ENCODE measurements around the gene TPD52L1. TPM values are rescaled to one million over a fixed set of nuclear protein-coding genes. Genes with fewer than 3 reads are reported as not detected.

TPD52L1 gene
- total RNA-seq, 1 experiment from 2014 or later: 12.4 TPM

DNA sequence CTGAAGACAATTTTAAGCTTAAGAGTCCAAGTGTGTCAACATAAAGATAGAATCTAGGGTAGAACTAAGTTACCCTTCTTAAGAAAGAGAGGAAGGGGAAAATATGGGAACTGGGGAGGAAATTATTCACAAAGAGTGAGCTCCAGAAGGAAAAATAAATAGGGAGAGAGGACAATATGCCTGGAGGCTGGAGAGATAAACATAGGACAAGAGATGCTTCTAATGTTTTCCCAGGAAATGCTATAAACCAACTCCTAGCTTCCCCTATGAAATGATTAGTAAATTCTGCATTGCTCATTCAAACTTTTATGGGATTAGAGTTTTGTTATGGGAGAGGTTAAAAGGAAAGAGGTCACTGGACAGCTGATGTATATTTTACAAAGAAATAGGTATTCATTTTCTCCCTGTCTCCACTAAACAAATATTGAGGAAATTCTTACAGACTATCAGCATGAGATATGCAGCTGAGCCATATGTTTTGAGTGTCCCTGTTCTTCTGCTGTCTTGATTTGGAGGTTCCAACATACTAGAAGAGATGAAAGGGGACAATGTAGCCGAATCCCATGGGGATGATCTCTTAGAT, 22.0 kb downstream of the TPD52L1 start (continued):
- TF ChIP-seq, protein P1, sequence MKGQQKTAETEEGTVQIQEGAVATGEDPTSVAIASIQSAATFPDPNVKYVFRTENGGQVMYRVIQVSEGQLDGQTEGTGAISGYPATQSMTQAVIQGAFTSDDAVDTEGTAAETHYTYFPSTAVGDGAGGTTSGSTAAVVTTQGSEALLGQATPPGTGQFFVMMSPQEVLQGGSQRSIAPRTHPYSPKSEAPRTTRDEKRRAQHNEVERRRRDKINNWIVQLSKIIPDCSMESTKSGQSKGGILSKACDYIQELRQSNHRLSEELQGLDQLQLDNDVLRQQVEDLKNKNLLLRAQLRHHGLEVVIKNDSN (CRISPR knock-in tag; IDR thresholded peaks at IDR 0.05): no peak
- TF ChIP-seq, protein P2, sequence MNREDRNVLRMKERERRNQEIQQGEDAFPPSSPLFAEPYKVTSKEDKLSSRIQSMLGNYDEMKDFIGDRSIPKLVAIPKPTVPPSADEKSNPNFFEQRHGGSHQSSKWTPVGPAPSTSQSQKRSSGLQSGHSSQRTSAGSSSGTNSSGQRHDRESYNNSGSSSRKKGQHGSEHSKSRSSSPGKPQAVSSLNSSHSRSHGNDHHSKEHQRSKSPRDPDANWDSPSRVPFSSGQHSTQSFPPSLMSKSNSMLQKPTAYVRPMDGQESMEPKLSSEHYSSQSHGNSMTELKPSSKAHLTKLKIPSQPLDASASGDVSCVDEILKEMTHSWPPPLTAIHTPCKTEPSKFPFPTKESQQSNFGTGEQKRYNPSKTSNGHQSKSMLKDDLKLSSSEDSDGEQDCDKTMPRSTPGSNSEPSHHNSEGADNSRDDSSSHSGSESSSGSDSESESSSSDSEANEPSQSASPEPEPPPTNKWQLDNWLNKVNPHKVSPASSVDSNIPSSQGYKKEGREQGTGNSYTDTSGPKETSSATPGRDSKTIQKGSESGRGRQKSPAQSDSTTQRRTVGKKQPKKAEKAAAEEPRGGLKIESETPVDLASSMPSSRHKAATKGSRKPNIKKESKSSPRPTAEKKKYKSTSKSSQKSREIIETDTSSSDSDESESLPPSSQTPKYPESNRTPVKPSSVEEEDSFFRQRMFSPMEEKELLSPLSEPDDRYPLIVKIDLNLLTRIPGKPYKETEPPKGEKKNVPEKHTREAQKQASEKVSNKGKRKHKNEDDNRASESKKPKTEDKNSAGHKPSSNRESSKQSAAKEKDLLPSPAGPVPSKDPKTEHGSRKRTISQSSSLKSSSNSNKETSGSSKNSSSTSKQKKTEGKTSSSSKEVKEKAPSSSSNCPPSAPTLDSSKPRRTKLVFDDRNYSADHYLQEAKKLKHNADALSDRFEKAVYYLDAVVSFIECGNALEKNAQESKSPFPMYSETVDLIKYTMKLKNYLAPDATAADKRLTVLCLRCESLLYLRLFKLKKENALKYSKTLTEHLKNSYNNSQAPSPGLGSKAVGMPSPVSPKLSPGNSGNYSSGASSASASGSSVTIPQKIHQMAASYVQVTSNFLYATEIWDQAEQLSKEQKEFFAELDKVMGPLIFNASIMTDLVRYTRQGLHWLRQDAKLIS (CRISPR knock-in tag; IDR thresholded peaks at IDR 0.05; ENCODE audit: borderline replicate concordance): no peak
- TF ChIP-seq, protein P3, sequence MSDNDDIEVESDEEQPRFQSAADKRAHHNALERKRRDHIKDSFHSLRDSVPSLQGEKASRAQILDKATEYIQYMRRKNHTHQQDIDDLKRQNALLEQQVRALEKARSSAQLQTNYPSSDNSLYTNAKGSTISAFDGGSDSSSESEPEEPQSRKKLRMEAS (CRISPR knock-in tag; IDR thresholded peaks at IDR 0.05): no peak
- TF ChIP-seq ZNF396 (CRISPR knock-in tag; IDR thresholded peaks at IDR 0.05; ENCODE audit: borderline replicate concordance) (no peak), JAZF1 (CRISPR knock-in tag; IDR thresholded peaks at IDR 0.05) (no peak), CREM (CRISPR knock-in tag; IDR thresholded peaks at IDR 0.05) (no peak), ZNF138 (CRISPR knock-in tag; conservative IDR thresholded peaks at IDR 0.05) (no peak)
- TF ChIP-seq, protein P4, sequence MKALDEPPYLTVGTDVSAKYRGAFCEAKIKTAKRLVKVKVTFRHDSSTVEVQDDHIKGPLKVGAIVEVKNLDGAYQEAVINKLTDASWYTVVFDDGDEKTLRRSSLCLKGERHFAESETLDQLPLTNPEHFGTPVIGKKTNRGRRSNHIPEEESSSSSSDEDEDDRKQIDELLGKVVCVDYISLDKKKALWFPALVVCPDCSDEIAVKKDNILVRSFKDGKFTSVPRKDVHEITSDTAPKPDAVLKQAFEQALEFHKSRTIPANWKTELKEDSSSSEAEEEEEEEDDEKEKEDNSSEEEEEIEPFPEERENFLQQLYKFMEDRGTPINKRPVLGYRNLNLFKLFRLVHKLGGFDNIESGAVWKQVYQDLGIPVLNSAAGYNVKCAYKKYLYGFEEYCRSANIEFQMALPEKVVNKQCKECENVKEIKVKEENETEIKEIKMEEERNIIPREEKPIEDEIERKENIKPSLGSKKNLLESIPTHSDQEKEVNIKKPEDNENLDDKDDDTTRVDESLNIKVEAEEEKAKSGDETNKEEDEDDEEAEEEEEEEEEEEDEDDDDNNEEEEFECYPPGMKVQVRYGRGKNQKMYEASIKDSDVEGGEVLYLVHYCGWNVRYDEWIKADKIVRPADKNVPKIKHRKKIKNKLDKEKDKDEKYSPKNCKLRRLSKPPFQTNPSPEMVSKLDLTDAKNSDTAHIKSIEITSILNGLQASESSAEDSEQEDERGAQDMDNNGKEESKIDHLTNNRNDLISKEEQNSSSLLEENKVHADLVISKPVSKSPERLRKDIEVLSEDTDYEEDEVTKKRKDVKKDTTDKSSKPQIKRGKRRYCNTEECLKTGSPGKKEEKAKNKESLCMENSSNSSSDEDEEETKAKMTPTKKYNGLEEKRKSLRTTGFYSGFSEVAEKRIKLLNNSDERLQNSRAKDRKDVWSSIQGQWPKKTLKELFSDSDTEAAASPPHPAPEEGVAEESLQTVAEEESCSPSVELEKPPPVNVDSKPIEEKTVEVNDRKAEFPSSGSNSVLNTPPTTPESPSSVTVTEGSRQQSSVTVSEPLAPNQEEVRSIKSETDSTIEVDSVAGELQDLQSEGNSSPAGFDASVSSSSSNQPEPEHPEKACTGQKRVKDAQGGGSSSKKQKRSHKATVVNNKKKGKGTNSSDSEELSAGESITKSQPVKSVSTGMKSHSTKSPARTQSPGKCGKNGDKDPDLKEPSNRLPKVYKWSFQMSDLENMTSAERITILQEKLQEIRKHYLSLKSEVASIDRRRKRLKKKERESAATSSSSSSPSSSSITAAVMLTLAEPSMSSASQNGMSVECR (CRISPR knock-in tag; IDR thresholded peaks at IDR 0.05; ENCODE audit: borderline replicate concordance): no peak

DNA sequence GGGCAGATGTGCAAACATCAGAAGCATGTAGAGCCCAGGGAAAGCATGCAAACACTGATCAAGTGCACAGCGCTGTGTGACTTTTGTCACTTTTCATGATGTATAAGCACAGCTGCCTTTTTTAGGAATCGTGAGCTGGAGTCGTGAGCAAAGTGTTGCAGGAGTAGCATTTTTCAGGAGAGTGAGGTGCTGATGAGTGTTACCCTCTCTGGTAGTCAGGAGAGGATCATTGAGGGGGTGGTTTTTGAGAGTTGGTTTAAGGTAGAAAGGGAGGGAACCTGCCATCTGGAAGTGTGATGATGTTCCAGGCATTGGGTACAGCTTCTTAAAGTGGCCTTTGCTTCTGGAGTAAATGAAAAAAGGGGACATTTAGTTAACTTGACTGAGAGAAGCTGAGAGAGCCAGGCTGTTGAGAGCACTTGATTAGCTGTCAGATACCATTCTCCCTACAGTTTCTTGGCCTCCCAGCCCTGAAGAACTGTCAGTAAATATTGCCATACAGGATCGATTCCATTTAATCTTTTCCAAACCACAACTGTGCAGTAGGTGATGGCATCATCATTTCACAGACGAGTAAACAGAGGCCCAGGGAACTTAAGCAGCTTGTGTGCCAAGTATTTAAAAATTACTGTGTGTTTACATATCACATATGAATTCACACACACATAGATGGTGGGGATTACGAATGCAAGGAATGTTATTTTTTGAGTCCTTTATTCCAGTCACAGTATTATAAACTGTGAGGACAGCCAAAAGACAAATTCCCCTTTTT, 28.9 kb downstream of the TPD52L1 start:
- no peaks in the 10 kb centered on the region for H3K9me3 Mint-ChIP-seq
- H3K4me3 Mint-ChIP-seq: no peak overlapping the region
- no peaks in the 10 kb centered on the region; the same call in 1 of the 2 replicates for H3K27me3 Mint-ChIP-seq (ENCODE audit: low read depth)
- H3K4me1 Mint-ChIP-seq: peaks cover 4% of the 10 kb centered on the region; the same call in 1 of the 2 replicates
- ChIA-PET CTCF (no interaction called here), POLR2A (no interaction called here)
- H3K36me3 Mint-ChIP-seq: no peaks in the 10 kb centered on the region
- no peak overlapping the region for H3K27ac Mint-ChIP-seq
- ATAC-seq (no peak), DNase-seq (ENCODE audit: low spot score) (no peak)
- no peak for TF ChIP-seq NFYB (CRISPR knock-in tag; conservative IDR thresholded peaks at IDR 0.05; ENCODE audit: low read depth)
- TF ChIP-seq ZNF396 (CRISPR knock-in tag; IDR thresholded peaks at IDR 0.05; ENCODE audit: borderline replicate concordance): no peak
- TF ChIP-seq JAZF1 (CRISPR knock-in tag; IDR thresholded peaks at IDR 0.05): no peak
- TF ChIP-seq, protein P5, sequence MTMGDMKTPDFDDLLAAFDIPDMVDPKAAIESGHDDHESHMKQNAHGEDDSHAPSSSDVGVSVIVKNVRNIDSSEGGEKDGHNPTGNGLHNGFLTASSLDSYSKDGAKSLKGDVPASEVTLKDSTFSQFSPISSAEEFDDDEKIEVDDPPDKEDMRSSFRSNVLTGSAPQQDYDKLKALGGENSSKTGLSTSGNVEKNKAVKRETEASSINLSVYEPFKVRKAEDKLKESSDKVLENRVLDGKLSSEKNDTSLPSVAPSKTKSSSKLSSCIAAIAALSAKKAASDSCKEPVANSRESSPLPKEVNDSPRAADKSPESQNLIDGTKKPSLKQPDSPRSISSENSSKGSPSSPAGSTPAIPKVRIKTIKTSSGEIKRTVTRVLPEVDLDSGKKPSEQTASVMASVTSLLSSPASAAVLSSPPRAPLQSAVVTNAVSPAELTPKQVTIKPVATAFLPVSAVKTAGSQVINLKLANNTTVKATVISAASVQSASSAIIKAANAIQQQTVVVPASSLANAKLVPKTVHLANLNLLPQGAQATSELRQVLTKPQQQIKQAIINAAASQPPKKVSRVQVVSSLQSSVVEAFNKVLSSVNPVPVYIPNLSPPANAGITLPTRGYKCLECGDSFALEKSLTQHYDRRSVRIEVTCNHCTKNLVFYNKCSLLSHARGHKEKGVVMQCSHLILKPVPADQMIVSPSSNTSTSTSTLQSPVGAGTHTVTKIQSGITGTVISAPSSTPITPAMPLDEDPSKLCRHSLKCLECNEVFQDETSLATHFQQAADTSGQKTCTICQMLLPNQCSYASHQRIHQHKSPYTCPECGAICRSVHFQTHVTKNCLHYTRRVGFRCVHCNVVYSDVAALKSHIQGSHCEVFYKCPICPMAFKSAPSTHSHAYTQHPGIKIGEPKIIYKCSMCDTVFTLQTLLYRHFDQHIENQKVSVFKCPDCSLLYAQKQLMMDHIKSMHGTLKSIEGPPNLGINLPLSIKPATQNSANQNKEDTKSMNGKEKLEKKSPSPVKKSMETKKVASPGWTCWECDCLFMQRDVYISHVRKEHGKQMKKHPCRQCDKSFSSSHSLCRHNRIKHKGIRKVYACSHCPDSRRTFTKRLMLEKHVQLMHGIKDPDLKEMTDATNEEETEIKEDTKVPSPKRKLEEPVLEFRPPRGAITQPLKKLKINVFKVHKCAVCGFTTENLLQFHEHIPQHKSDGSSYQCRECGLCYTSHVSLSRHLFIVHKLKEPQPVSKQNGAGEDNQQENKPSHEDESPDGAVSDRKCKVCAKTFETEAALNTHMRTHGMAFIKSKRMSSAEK (CRISPR knock-in tag; IDR thresholded peaks at IDR 0.05; ENCODE audit: borderline replicate concordance): no peak
- TF ChIP-seq, protein P6, sequence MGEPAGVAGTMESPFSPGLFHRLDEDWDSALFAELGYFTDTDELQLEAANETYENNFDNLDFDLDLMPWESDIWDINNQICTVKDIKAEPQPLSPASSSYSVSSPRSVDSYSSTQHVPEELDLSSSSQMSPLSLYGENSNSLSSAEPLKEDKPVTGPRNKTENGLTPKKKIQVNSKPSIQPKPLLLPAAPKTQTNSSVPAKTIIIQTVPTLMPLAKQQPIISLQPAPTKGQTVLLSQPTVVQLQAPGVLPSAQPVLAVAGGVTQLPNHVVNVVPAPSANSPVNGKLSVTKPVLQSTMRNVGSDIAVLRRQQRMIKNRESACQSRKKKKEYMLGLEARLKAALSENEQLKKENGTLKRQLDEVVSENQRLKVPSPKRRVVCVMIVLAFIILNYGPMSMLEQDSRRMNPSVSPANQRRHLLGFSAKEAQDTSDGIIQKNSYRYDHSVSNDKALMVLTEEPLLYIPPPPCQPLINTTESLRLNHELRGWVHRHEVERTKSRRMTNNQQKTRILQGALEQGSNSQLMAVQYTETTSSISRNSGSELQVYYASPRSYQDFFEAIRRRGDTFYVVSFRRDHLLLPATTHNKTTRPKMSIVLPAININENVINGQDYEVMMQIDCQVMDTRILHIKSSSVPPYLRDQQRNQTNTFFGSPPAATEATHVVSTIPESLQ (CRISPR knock-in tag; IDR thresholded peaks at IDR 0.05): no peak
- TF ChIP-seq ZNF317 (CRISPR knock-in tag; IDR thresholded peaks at IDR 0.05; ENCODE audit: borderline replicate concordance, low read depth): no peak
- no peak for TF ChIP-seq GABPB1 (CRISPR knock-in tag; IDR thresholded peaks at IDR 0.05)
- no peak for TF ChIP-seq PRRX2 (CRISPR knock-in tag; IDR thresholded peaks at IDR 0.05)
- TF ChIP-seq FOXP1 (CRISPR knock-in tag; IDR thresholded peaks at IDR 0.05; ENCODE audit: borderline replicate concordance): no peak
- TF ChIP-seq ZNF671 (CRISPR knock-in tag; IDR thresholded peaks at IDR 0.05): no peak
- TF ChIP-seq, protein P7, sequence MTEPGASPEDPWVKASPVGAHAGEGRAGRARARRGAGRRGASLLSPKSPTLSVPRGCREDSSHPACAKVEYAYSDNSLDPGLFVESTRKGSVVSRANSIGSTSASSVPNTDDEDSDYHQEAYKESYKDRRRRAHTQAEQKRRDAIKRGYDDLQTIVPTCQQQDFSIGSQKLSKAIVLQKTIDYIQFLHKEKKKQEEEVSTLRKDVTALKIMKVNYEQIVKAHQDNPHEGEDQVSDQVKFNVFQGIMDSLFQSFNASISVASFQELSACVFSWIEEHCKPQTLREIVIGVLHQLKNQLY (CRISPR knock-in tag; IDR thresholded peaks at IDR 0.05): no peak

Data from WTC11 (cell line).